Measurements from ENCODE around the gene GALT.
A peak's percentile ranks its signal among the peaks of the same experiment; 100 is the strongest.

Gene GALT

GRCh38 chr9:34646211-34647083, at the start of gene GALT:
GALT (plus strand) TSS chr9:34646675; CDS start chr9:34646705, 30 bp downstream.
- peak; percentile 65 for TF ChIP-seq CTCF (conservative IDR thresholded peaks at IDR 0.05; ENCODE audit: low read depth, low read length)
- peak within 1 kb of the TSS; percentile 68 for H3K4me3 ChIP-seq (ENCODE audit: low read depth, low read length)
- peak; percentile 83 for DNase-seq (ENCODE audit: low read depth)

DNA sequence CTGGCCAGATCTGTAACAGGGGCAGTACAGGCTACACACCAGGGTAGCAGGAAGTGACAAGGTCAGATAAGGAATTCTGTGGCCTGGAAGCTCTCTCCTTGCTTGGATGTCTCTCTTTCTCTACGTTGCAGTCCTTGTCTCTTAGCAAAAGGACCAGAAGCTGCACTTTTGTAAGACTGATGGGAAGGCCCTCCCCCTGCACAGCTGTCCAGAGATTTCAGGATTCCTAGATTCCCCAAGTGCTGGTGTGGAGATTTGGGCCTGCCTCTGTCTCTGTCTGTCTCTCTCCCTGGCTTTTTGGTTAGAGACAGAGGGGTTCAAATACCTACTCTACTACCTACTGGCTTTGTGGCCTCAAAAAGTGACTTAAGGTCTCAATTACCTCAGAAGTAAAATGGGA, 46.9 kb upstream of the GALT start:
- TF ChIP-seq CTCF (conservative IDR thresholded peaks at IDR 0.05; ENCODE audit: low read depth, low read length) = no peak

GRCh38 chr9:34600908-34601307, 45.6 kb upstream of the GALT start:
- DNase-seq (ENCODE audit: low read depth) = no peak
- no peak overlapping the region for H3K4me3 ChIP-seq (ENCODE audit: low read depth, low read length)
- TF ChIP-seq CTCF (conservative IDR thresholded peaks at IDR 0.05; ENCODE audit: low read depth, low read length) = no peak

More for the DNA sequence above, 46.9 kb upstream of the GALT start:
- no peak for DNase-seq (ENCODE audit: low read depth)
- H3K4me3 ChIP-seq (ENCODE audit: low read depth, low read length) = no peak overlapping the region

DNA sequence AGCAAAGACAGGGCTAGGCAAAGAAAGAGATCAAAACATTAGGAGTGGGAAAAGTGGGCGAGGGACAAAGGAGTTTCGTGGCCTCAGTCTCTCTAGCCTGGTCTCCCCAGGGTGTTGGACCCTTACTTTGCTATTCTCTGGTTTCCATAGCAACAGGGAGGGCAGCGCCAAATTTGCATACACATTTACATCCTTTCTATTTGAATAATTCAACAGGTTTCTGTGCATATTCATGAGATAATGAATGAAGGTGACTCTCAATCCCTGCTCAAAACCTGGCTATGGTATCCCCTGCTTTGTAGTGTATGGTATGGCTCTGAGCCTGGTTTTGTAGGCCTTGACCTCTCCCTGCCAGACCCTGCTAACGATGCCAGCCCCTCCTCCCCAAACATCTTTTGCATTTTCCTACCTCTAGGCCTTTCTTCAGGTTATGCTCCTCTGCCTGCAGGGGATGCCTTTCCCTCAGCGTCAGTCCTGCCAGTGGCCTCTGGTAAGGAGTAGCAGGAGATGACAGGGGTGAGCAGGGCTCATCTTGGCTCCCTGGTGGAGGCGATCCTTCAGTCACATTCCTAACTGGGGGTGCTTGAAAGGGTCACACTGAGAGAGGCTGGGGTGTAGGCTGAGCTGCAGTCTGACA, 44.4 kb upstream of the GALT start:
- DNase-seq (ENCODE audit: low read depth) = no peak
- no peak overlapping the region for H3K4me3 ChIP-seq (ENCODE audit: low read depth, low read length)
- TF ChIP-seq CTCF (conservative IDR thresholded peaks at IDR 0.05; ENCODE audit: low read depth, low read length) = no peak

- peak; percentile 82 for DNase-seq (ENCODE audit: low read depth)
- H3K4me3 ChIP-seq (ENCODE audit: low read depth, low read length) = no peak overlapping the region
- peak; percentile 94 for TF ChIP-seq CTCF (conservative IDR thresholded peaks at IDR 0.05; ENCODE audit: low read depth, low read length)
These were observed 42.8 kb upstream of the GALT start for GRCh38 chr9:34603610-34604231.

DNA sequence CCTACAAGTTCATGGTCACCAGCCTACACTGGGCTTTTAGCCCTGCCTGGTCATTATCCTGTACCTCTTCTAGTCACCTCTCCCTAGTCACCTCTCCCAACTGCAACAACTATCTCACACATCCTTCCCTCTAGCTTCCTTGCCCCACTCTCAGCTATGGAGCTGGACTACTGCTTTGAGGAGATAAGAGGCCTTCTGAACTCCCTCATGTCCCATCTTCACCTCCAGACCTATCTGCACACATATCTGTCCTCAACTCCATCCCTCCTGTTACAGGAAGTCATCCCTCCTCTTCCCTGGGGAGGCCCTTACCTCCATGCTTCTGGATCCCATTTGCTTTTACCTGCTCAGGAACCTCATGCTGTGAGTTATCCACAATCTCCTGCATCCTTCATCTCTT, 40.3 kb upstream of the GALT start:
- TF ChIP-seq CTCF (conservative IDR thresholded peaks at IDR 0.05; ENCODE audit: low read depth, low read length) = no peak
- no peak for DNase-seq (ENCODE audit: low read depth)
- no peak overlapping the region for H3K4me3 ChIP-seq (ENCODE audit: low read depth, low read length)

Data from choroid plexus epithelial cell (primary cell).